Fibroblast of mammary gland (primary cell): ENCODE measurements around the gene TNS3.

Source experiments
- DNase-seq: peaks from one replicate; pipeline ENCODE4 v3.0.0-alpha.2; 2010; ENCODE audit warnings: low read depth
- H3K4me3 ChIP-seq: 2 replicates; pipeline ENCODE4 v1.5.1; 2011; ENCODE audit warnings: low read depth, mild to moderate bottlenecking, low read length, moderate library complexity; ENCODE audit not compliant: control insufficient read depth
- TF ChIP-seq, protein P1 (sequence below): conservative IDR thresholded peaks from 2 replicates; pipeline ENCODE4 v1.5.1; 2011; ENCODE audit warnings: low read depth, low read length, inconsistent platforms; ENCODE audit not compliant: control insufficient read depth, insufficient read depth

Gene TNS3

DNA sequence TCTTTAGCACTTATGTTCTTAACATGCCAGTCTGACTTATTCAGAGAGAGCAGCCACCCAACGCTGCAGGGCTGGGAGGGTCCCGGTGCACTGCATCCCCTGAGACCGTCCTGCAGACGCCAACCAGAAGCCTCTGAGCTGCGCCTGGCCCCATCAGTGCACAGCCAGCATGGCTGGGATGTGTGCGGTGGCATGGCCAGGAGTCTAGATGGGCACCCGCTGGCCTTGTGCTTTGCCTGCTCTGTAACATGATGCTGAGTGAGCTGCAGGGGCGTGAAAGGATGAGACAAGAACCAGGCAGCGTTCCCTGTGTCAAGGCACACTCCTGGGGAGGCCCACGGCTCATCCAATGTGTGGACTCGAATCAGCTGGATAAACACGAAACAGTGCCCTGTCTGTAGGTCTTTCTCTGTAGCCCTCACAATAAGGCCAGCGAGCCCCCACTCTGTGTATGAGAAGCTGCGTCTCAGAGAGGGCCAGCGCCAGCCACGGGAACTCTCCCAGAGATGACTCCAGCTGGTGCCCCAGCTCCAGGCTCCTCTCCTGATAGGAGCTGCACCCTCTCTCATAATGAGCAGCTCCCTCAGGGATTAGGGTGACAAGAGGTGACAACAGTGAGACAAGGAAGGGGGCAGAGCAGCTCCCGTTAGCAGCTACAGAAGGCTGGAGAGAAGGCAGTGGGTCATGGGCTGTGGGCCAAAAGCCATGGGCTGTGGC lies 96.8 kb downstream of the TNS3 start:
- peak; percentile 25 for DNase-seq

DNA sequence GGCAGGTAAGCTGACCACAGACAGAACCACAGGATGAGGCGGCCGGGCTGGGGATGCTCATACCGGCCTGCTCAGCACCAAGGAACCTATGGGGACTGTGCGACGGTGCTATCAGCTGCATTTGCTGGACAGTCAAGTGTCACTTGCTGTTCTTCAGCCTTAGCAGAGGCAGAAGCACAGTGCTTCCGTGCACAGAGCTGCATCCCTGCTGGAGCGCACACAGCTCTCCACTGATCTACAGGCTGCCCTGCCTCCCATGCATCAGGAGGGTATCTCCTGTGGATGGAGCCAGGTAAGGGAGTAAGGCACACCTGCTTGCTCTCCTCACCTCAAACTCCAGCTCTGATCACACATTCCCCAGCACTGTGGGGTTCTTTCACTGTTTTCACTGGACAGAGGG lies 97.5 kb downstream of the TNS3 start:
- no peak for DNase-seq
- TF ChIP-seq, protein P1, sequence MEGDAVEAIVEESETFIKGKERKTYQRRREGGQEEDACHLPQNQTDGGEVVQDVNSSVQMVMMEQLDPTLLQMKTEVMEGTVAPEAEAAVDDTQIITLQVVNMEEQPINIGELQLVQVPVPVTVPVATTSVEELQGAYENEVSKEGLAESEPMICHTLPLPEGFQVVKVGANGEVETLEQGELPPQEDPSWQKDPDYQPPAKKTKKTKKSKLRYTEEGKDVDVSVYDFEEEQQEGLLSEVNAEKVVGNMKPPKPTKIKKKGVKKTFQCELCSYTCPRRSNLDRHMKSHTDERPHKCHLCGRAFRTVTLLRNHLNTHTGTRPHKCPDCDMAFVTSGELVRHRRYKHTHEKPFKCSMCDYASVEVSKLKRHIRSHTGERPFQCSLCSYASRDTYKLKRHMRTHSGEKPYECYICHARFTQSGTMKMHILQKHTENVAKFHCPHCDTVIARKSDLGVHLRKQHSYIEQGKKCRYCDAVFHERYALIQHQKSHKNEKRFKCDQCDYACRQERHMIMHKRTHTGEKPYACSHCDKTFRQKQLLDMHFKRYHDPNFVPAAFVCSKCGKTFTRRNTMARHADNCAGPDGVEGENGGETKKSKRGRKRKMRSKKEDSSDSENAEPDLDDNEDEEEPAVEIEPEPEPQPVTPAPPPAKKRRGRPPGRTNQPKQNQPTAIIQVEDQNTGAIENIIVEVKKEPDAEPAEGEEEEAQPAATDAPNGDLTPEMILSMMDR: no peak
- H3K4me3 ChIP-seq: no peak overlapping the region

More for the DNA sequence above, 96.8 kb downstream of the TNS3 start:
- no peak overlapping the region for H3K4me3 ChIP-seq
- TF ChIP-seq, protein P1: no peak

DNA sequence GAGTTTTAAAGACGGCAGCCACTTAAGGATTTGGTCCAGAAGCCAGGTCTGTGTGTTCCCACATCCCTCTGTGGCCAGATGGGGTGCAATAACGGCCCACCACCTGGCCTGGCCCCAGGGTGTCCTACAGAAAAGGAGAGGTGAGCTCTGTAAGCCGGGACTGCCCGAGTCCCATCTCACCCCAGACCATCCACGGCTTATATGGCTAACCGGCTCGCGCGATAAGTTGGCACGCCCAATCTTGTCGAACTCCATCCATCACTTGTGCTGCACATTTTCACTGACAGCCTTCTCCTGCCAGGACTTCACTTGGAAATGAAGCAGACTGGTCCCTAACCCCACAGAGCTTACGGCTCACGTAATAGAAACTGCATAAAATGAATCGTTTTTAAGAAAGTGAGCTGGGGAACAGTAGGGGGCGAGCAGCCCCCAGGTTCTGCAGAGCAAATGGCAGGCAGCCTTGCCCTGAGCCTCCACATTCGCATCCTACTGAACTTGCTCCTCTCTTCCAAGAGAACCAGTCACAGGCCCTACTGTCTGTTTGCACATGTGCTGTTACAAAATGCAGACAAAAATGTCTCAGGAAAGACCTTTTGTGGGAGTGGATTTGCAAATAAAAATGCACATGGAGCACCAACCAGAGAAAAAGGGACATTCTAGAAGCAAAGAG lies 98.2 kb downstream of the TNS3 start:
- H3K4me3 ChIP-seq: no peak overlapping the region
- DNase-seq: peak; percentile 49
- TF ChIP-seq, protein P1: peak; percentile 36

DNA sequence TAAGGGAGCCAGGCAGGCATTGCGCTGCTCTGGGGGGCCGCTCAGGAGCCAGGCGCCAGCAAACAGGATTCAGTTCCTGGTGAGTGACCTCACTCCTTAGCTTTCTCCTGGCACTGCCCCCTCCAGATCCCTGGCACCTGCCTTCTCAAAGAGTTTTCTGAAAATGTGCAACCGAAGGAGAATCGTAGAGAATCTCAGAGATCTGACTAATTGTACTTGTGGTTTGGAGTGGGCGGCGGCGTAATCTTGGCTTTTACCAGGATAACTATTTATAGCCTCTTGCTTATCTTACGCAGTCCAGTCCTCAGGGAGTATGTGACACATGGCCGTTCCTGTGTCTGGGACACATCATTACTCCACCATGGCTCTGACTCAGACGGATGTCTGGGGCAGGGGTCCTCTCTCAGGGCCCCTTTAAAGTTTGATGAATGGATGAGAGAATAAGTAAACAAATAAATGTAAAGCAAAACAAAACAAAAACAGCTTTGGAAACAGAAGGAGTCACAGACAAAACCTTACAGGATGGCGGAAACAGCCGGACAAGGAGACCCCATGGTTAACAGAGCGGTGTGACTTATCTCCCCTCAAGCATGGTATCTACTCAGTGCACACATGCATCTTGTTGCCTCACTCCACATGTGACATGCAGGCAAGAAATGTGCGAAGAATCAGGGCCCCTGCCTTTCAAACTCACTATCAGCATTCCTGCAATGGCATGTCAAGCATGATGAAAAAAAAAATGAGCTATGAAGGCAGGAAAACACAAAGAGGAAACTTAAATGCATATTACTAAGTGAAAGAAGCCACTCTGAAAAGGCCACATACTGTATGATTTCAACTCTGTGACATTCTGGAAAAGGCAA lies 99.7 kb downstream of the TNS3 start:
- TF ChIP-seq, protein P1: no peak
- H3K4me3 ChIP-seq: no peak overlapping the region
- DNase-seq: peak; percentile 96

DNA sequence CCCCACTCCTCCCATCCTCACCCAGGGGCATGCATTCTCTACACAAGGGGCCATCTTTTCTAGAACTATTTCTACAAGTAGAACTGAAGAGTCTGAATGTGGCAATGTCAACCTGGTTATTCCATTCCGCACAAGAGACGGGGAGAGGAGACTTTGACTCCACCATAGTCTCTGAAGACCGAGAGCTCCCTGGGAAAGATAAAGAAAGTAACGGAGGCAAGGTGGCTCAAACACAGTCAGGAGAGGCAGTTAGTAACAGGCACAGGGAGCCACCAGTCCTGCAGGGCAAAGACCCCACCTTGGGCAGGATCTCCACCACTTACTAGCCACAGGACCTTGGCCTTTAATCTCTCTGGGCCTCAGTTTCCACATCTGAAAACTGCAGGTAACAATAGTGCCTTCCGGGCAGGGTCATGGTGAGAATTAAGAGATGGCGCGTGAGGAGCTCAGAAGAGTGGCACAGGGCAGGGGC lies 100.3 kb downstream of the TNS3 start:
- TF ChIP-seq, protein P1: no peak
- H3K4me3 ChIP-seq: no peak overlapping the region
- no peak for DNase-seq
